ENCODE data around the gene CDCP2.

DNA sequence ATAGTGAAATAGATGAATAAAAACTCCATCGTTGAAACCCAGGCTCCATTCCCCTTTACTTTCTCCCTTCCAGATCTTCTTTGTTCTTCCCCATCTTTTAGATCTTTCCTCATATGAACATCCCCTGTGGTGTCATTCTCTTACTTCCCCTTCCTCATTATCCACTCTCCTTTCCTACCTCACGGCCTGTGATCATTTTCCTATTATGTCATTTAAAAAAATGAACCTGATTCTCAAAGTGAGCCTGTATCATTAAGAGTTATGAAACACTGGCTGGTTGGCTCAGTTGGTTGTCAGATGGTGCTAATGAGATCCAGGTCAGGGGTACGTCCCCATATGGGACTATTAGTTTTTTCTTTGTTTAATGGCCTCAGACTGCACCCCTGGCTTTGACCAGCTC lies 61.1 kb downstream of the CDCP2 start:
- TF ChIP-seq POLR2AphosphoS5 (IDR thresholded peaks at IDR 0.05; ENCODE audit: low read depth, low read length) = no peak
- TF ChIP-seq, protein P1, sequence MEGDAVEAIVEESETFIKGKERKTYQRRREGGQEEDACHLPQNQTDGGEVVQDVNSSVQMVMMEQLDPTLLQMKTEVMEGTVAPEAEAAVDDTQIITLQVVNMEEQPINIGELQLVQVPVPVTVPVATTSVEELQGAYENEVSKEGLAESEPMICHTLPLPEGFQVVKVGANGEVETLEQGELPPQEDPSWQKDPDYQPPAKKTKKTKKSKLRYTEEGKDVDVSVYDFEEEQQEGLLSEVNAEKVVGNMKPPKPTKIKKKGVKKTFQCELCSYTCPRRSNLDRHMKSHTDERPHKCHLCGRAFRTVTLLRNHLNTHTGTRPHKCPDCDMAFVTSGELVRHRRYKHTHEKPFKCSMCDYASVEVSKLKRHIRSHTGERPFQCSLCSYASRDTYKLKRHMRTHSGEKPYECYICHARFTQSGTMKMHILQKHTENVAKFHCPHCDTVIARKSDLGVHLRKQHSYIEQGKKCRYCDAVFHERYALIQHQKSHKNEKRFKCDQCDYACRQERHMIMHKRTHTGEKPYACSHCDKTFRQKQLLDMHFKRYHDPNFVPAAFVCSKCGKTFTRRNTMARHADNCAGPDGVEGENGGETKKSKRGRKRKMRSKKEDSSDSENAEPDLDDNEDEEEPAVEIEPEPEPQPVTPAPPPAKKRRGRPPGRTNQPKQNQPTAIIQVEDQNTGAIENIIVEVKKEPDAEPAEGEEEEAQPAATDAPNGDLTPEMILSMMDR (IDR thresholded peaks at IDR 0.05) = no peak
